Loucy (cell line): Measurements from ENCODE around the gene ACSL5.

Source experiments
- CTCF ChIP-seq: fragments of 200-600 bp; sonication (generic); conservative IDR thresholded peaks from 2 replicates; pipeline ENCODE4 v1.5.1; 2014; ENCODE audit warnings: mild to moderate bottlenecking, antibody characterized with exemption, low read length
- EZH2phosphoT487 ChIP-seq: fragments of 200-600 bp; IDR thresholded peaks from 2 replicates; pipeline ENCODE4 v1.6.1; 2018; ENCODE audit warnings: antibody characterized with exemption, mild to moderate bottlenecking, moderate library complexity, borderline replicate concordance

DNA sequence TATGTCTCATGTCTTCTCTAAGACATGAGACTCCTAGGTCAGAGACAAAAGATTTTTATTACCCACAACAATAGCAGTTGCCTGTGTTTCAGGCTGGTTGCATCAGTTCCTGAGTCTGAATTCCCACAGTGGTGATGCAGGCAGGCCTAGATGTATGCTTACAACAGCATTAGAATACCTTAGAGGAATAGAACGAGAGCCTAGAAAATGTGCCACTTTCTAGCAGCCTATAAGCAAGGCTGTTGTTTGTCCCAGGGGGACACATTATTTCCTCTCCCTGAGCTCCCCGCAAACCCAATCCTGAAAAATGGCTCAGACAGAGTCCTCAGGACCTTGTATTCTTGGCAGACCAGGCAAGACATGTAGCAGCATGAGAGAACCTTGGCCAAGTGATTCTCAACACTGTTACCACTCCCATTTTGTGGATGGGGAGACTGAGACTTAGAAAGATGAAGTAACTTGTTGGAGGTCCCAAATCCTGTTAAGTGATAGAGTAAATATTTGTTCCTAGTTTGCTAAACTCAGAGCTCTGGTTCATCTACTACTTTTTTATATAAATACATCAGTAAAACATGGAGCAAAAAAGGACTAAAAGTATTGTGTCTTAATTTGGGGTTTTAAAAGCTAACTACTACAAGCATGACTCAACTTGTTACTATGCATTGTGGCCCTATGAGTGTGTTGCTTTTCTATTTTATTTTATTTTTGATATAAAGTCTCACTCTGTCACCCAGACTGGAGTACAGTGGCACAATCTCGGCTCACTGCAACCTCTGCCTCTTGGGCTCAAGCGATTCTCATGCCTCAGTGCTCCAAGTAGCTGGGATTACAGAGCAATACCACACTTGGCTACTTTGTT lies 87.3 kb downstream of the ACSL5 start:
- TF ChIP-seq CTCF, result no peak
- TF ChIP-seq EZH2phosphoT487, result no peak
